K562 (cell line): ENCODE data around the gene TRIM2. TPM values are rescaled to one million over a fixed set of nuclear protein-coding genes. Genes with fewer than 3 reads are reported as not detected.

Source experiments
- ATAC-seq: fragments of 200-7000 bp; cut with Tn5 transposase; 3 replicates; pipeline ENCODE4 v1.9.1; 2020; ENCODE audit warnings: moderate library complexity
- BruUV-seq: library from RNA; stranded (reverse); fragments of 400-500 nt; replicated peaks from 2 replicates; lab custom pipeline; 2021; lab: Mats Ljungman, UMichigan
- CTCF ChIA-PET: fragments of 300-600 bp; formaldehyde crosslinking; extraction: SDS; loops from one replicate; lab custom pipeline; 2021; ENCODE audit warnings: low intra/inter-chr PET ratio; lab: Yijun Ruan, JAX
- POLR2A ChIA-PET: fragments of 300-600, 350-650 bp; sonication (Branson Sonifier 250); formaldehyde crosslinking; extraction: SDS; loops from one replicate; lab custom pipeline; 2021; ENCODE audit warnings: antibody characterized with exemption, inconsistent platforms; lab: Yijun Ruan, JAX
- DNase-seq, 4 experiments: peaks; one replicate each; pipeline versions ENCODE4 v3.0.0 to v3.0.0-alpha.2; 2011 to 2018; ENCODE audit warnings: low spot score in 3 of 4, mixed read lengths in 3 of 4; ENCODE audit errors: extremely low read depth in 1 of 4
- FAIRE-seq: peaks from 2 replicates; lab custom pipeline; 2011; peaks lifted over from hg19 to GRCh38; lab: Jason Lieb, UNC
- H2AFZ ChIP-seq: 2 replicates; pipeline ENCODE4 v1.6.0; 2011; ENCODE audit warnings: low read depth, low read length, control low read depth, inconsistent platforms
- H3K27ac ChIP-seq: fragments of 200-600 bp; 3 replicates; pipeline ENCODE4 v1.8.0; 2011; ENCODE audit warnings: low read depth, mild to moderate bottlenecking, control low read depth, inconsistent platforms, low read length, moderate library complexity, mixed read lengths; ENCODE audit errors: extremely low read depth
- H3K27me3 ChIP-seq, 2 experiments: fragments of 300-600 bp in 1 of 2; 2 replicates in 1 of 2; 3 replicates in 1 of 2; pipeline versions ENCODE4 v1.6.0 to v1.8.0; 2011; ENCODE audit warnings: inconsistent platforms in 2 of 2, low read length in 2 of 2, mild to moderate bottlenecking in 1 of 2, mixed read lengths in 1 of 2, moderate library complexity in 1 of 2; ENCODE audit not compliant: control insufficient read depth in 2 of 2, insufficient read depth in 2 of 2
- H3K36me3 ChIP-seq: fragments of 300-600 bp; 3 replicates; pipeline ENCODE4 v1.8.0; 2011; ENCODE audit warnings: mild to moderate bottlenecking, low read length, inconsistent platforms; ENCODE audit not compliant: control insufficient read depth, insufficient read depth
- H3K4me1 ChIP-seq, 2 experiments: fragments of 200-600 bp in 1 of 2; replicated peaks in 1 of 2; 2 replicates in 1 of 2; 3 replicates in 1 of 2; pipeline versions ENCODE4 v1.5.1 to v1.8.0; 2011; ENCODE audit warnings: inconsistent platforms in 2 of 2, low read length in 2 of 2, mild to moderate bottlenecking in 1 of 2, mixed read lengths in 1 of 2, moderate library complexity in 1 of 2; ENCODE audit not compliant: control insufficient read depth in 2 of 2, insufficient read depth in 2 of 2
- H3K4me2 ChIP-seq: 2 replicates; pipeline ENCODE4 v1.6.1; 2011; ENCODE audit warnings: low read length, control low read depth, inconsistent platforms, mixed read lengths; ENCODE audit not compliant: insufficient read depth
- H3K4me3 ChIP-seq: fragments of 200-600 bp; sonication (generic), shearing (Covaris generic); 2 replicates; pipeline ENCODE4 v1.5.1; 2016; ENCODE audit warnings: control low read depth, inconsistent platforms
- H3K79me2 ChIP-seq: fragments of 200-600 bp; 3 replicates; pipeline ENCODE4 v1.8.0; 2011; ENCODE audit warnings: low read length, inconsistent platforms; ENCODE audit not compliant: control insufficient read depth, insufficient read depth
- H3K9ac ChIP-seq, 2 experiments: 2 replicates each; pipeline versions ENCODE4 v1.6.0 to v1.6.1; 2011; ENCODE audit warnings: low read depth in 2 of 2, low read length in 2 of 2, control low read depth in 1 of 2, inconsistent platforms in 1 of 2, mild to moderate bottlenecking in 1 of 2, mixed read lengths in 1 of 2; ENCODE audit not compliant: insufficient read depth in 1 of 2
- H3K9me1 ChIP-seq: one replicate; pipeline ENCODE4 v1.6.0; 2011; ENCODE audit warnings: inconsistent platforms, mild to moderate bottlenecking, low read length, moderate library complexity; ENCODE audit not compliant: control insufficient read depth, insufficient read depth
- H3K9me3 ChIP-seq: replicated peaks from 2 replicates; pipeline ENCODE4 v1.5.1; 2011; ENCODE audit warnings: low read depth, low read length, inconsistent platforms; ENCODE audit not compliant: control insufficient read depth, insufficient read depth
- H4K20me1 ChIP-seq: replicated peaks from 2 replicates; pipeline ENCODE4 v1.6.1; 2011; ENCODE audit warnings: low read length, inconsistent platforms, mixed read lengths; ENCODE audit not compliant: control insufficient read depth, insufficient read depth
- ATF2 ChIP-seq: sonication (generic); formaldehyde crosslinking; IDR thresholded peaks from 2 replicates; pipeline ENCODE4 v1.8.1; 2022; ENCODE audit warnings: missing genetic modification reagents
- CBX8 ChIP-seq: fragments of 200-600 bp; sonication (generic); IDR thresholded peaks from 2 replicates; pipeline ENCODE4 v1.6.1; 2012; ENCODE audit warnings: borderline replicate concordance, mixed run types, low read depth, mild to moderate bottlenecking, moderate library complexity, mixed read lengths, low read length, control low read depth, inconsistent platforms; ENCODE audit not compliant: poor library complexity, severe bottlenecking; ENCODE audit errors: extremely low read depth
- PTBP1 ChIP-seq: fragments of 200-400 bp; formaldehyde crosslinking; IDR thresholded peaks from 2 replicates; pipeline ENCODE4 v1.6.1; 2017; ENCODE audit warnings: low read depth, low read length
- SMARCA4 ChIP-seq: fragments of 450-650 bp; IDR thresholded peaks from 2 replicates; pipeline ENCODE4 v1.6.1; 2016
- ZBTB12 ChIP-seq: fragments of 250-450 bp; sonication (Bioruptor Pico); IDR thresholded peaks from 2 replicates; pipeline ENCODE4 v1.4.0; 2020
- ZFP1 ChIP-seq: fragments of 450-650 bp; formaldehyde crosslinking; IDR thresholded peaks from 2 replicates; pipeline ENCODE4 v1.4.0; 2020; ENCODE audit warnings: mild to moderate bottlenecking, mixed read lengths
- WGBS: fragments of 100-300 bp; shearing (Covaris generic); methylation state at CpG from one replicate; pipeline ENCODE4 v1.1.6; 2016; ENCODE audit warnings: low coverage, mixed read lengths; ENCODE audit not compliant: insufficient coverage; ENCODE audit errors: missing lambda C conversion rate; 5-methylcytosine and 5-hydroxymethylcytosine counted together
- in situ Hi-C: fragments of 300-500 bp; cut with MboI; formaldehyde crosslinking; loops from 4 replicates; pipeline ENCODE4 v1.15.0; 2018; ENCODE audit warnings: inconsistent platforms, mixed read lengths
- intact Hi-C: fragments of 100-400 bp; cut with micrococcal nuclease; formaldehyde crosslinking; loops from 2 replicates; pipeline ENCODE4 v1.14.2; 2022
- polyA plus RNA-seq, 8 experiments: library from polyadenylated mRNA; depleted of rRNA in 4 of 8; stranded (reverse) in 5 of 8; unstranded in 3 of 8; fragments of >200 nt; fragmentation: Nextera tagmentation in 2 of 8; fragmentation: Illumina TruSeq in 1 of 8; extraction: Ambion mirVana in 2 of 8; extraction: Trizol in 1 of 8; gene quantifications; 2 replicates each; pipeline versions ENCODE4 v1.2.1 to v1.2.3, GENCODE V29; 2011 to 2014; ENCODE audit warnings: inconsistent platforms in 1 of 8, missing spikeins in 1 of 8
- total RNA-seq, 7 experiments: library from RNA; depleted of rRNA in 6 of 7; stranded (reverse); fragments of >200 nt in 6 of 7; fragmentation: Illumina TruSeq in 2 of 7; extraction: Trizol in 2 of 7; gene quantifications; 2 replicates each; pipeline versions ENCODE4 v1.2.1 to v1.2.3, GENCODE V29; 2011 to 2021; ENCODE audit warnings: low replicate concordance in 1 of 7

The TRIM2 gene
- total and polyA plus RNA-seq, 9 of the 15 experiments (the other 6 are each of a cell fraction or from before 2014, with no cell fraction given) = 0.01 to 0.41 (median 0.13) TPM; not detected in 1

GRCh38 chr4:153238135-153238919 lies 34.1 kb downstream of the TRIM2 start:
- BruUV-seq = no TSS peak
- Histone ChIP-seq H3K27ac (no peak overlapping the region), H3K27me3 (peaks cover 14 to 36% of the 10 kb centered on the region in 2 experiments), H3K4me1 (no peaks in the 10 kb centered on the region), H3K9me1 (no peaks in the 10 kb centered on the region), H2AFZ (no peak overlapping the region), H4K20me1 (no peaks in the 10 kb centered on the region), H3K4me3 (no peak overlapping the region), H3K4me2 (no peak overlapping the region), H3K36me3 (no peaks in the 10 kb centered on the region), H3K79me2 (no peaks in the 10 kb centered on the region), H3K9me3 (no peaks in the 10 kb centered on the region), H3K9ac (no peak overlapping the region)
- FAIRE-seq (no peak), DNase-seq (no peak), ATAC-seq (no peak)
- TF ChIP-seq ATF2 (CRISPR knock-in tag) = no peak
- TF ChIP-seq ZBTB12 (CRISPR knock-in tag) = no peak
- no peak for TF ChIP-seq PTBP1
- no peak for TF ChIP-seq SMARCA4
- TF ChIP-seq ZFP1 (CRISPR knock-in tag) = no peak
- peak; percentile 59 for TF ChIP-seq CBX8
- intact Hi-C loops (loop anchor here (10.0 kb wide), 1 partner anchor 406 kb away; no protein-coding TSS in a partner anchor), in situ Hi-C loops (no loop called here)
- WGBS = 2% methylated on average over 5 of the region's 5 CpGs
- ChIA-PET CTCF (no interaction called here), POLR2A (interaction anchor here (0.5 kb wide), 1 partner anchor 67 kb away, joined by 3 read pairs; no protein-coding TSS in a partner anchor)
